Progenitor cell of endocrine pancreas (in vitro differentiated cells): ENCODE measurements around the gene RPS5. TPM values are rescaled to one million over a fixed set of nuclear protein-coding genes. Genes with fewer than 3 reads are reported as not detected.

Source experiments
- DNase-seq: peaks from one replicate; pipeline ENCODE4 v3.0.0; 2021; ENCODE audit warnings: low spot score; ENCODE audit not compliant: unreplicated experiment
- H3K27ac Mint-ChIP-seq: 2 replicates; pipeline ENCODE4 v1.8.0; 2021; ENCODE audit warnings: mild to moderate bottlenecking, moderate library complexity, mixed read lengths
- H3K27me3 Mint-ChIP-seq: 2 replicates; pipeline ENCODE4 v1.8.0; 2021; ENCODE audit warnings: mixed read lengths
- H3K36me3 Mint-ChIP-seq: 2 replicates; pipeline ENCODE4 v1.8.0; 2022; ENCODE audit warnings: mixed read lengths; ENCODE audit not compliant: insufficient read depth
- H3K4me1 Mint-ChIP-seq: 2 replicates; pipeline ENCODE4 v1.8.0; 2021; ENCODE audit warnings: low read depth, mixed read lengths
- H3K4me3 Mint-ChIP-seq: 2 replicates; pipeline ENCODE4 v1.8.0; 2021; ENCODE audit warnings: low read depth, mild to moderate bottlenecking, moderate library complexity, mixed read lengths
- H3K9me3 Mint-ChIP-seq: 2 replicates; pipeline ENCODE4 v1.8.0; 2021; ENCODE audit warnings: low read depth, mixed read lengths
- long read RNA-seq: library from polyadenylated mRNA; unstranded; transcript quantifications from one replicate; pipeline ENCODE4 v2.0.0, GENCODE V29; 2020
- total RNA-seq: library from RNA; stranded (reverse); gene quantifications from 2 replicates; pipeline ENCODE4 v1.2.1, GENCODE V29; 2021
- TF ChIP-seq, protein P1 (sequence below): fragments of 200-600 bp; sonication (generic); IDR thresholded peaks from one replicate; pipeline ENCODE4 v1.5.0; 2021; ENCODE audit warnings: antibody characterized with exemption, mild to moderate bottlenecking; ENCODE audit not compliant: unreplicated experiment

The RPS5 gene
- total RNA-seq = 1,006 and 1,040 TPM in 2 replicates
- long read RNA-seq, transcript RPS5-202 (5 exons, 1,520 nt) = minor isoform, 5 of 564 reads
- long read RNA-seq, transcript RPS5-201 (6 exons, 740 nt) = major isoform, 554 of 564 reads
- long read RNA-seq, partial matches to known transcripts = 2 of 564 reads
- long read RNA-seq, other reads (novel, unspliced or antisense) = 3 of 564 reads

DNA sequence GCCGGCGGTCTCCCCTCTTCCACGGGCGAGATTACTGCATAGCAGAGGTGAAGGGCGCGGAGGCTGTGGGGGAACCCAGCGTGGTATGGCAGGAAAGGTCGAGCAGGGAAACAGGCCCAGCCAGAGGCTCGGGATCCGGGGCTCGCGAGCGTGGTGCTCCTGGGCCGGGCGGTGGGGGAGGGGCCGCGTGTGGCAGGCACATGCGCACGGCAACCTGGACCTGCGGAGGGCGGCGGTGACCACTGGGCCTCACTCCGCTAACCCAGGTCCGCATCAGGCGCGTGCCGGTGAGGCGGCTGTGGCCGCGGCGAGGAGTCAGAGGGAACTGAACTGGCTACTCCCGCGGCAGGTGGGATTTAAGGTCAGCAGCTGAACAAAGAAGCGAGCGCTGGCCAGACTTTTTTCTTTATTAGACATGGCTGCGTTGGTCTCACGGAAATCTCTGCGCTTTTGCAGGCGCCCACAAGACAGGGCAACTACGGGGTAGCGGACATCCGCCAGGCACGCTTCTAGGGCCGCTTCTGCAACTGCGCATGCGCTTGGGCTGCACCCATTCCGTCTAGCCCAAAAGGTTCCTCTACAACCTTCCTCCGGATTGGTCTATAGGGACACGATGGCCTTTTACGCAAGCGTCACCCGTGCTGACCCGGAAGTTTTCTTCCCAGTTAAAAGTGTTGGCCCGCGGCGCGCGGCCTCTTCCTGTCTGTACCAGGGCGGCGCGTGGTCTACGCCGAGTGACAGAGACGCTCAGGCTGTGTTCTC, at the start of gene RPS5:
Gene RPS5 (plus strand): TSS at position 694 of the 762 bp plus-strand sequence. CDS start 869 bp downstream, outside the sequence.
- H3K9me3 Mint-ChIP-seq = no peaks in the 10 kb centered on the region
- H3K4me1 Mint-ChIP-seq = peaks cover 18% of the 10 kb centered on the region
- peak within 1 kb of the TSS; percentile 95 for H3K4me3 Mint-ChIP-seq
- TF ChIP-seq, protein P1, sequence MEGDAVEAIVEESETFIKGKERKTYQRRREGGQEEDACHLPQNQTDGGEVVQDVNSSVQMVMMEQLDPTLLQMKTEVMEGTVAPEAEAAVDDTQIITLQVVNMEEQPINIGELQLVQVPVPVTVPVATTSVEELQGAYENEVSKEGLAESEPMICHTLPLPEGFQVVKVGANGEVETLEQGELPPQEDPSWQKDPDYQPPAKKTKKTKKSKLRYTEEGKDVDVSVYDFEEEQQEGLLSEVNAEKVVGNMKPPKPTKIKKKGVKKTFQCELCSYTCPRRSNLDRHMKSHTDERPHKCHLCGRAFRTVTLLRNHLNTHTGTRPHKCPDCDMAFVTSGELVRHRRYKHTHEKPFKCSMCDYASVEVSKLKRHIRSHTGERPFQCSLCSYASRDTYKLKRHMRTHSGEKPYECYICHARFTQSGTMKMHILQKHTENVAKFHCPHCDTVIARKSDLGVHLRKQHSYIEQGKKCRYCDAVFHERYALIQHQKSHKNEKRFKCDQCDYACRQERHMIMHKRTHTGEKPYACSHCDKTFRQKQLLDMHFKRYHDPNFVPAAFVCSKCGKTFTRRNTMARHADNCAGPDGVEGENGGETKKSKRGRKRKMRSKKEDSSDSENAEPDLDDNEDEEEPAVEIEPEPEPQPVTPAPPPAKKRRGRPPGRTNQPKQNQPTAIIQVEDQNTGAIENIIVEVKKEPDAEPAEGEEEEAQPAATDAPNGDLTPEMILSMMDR = no peak
- H3K27me3 Mint-ChIP-seq = no peaks in the 10 kb centered on the region
- peak within 1 kb of the TSS; percentile 99 for H3K27ac Mint-ChIP-seq
- peak; percentile 86 for DNase-seq
- H3K36me3 Mint-ChIP-seq = peaks cover 12% of the 10 kb centered on the region

DNA sequence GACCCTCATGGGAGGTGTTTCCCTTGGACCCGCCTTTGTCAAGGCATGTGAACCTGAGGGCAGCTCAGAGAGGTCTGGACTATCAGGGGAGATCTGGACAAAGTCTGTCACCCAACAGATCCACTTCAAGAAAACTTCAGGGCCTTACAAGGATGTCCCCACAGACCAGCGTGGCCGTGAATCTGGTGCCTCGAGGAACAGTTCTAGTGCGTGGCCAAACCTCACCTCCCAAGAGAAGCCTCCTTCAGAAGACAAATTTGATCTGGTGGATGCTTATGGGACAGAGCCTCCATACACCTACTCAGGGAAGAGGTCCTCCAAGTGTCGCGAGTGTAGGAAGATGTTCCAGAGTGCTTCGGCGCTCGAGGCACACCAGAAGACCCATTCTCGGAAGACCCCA, 48.7 kb upstream of the RPS5 start:
- peaks cover 22% of the 10 kb centered on the region for H3K36me3 Mint-ChIP-seq
- H3K9me3 Mint-ChIP-seq = no peaks in the 10 kb centered on the region
- no peaks in the 10 kb centered on the region for H3K27me3 Mint-ChIP-seq
- TF ChIP-seq, protein P1 = no peak
- no peaks in the 10 kb centered on the region for H3K4me1 Mint-ChIP-seq
- no peak overlapping the region for H3K27ac Mint-ChIP-seq
- no peak for DNase-seq
- no peak overlapping the region for H3K4me3 Mint-ChIP-seq

DNA sequence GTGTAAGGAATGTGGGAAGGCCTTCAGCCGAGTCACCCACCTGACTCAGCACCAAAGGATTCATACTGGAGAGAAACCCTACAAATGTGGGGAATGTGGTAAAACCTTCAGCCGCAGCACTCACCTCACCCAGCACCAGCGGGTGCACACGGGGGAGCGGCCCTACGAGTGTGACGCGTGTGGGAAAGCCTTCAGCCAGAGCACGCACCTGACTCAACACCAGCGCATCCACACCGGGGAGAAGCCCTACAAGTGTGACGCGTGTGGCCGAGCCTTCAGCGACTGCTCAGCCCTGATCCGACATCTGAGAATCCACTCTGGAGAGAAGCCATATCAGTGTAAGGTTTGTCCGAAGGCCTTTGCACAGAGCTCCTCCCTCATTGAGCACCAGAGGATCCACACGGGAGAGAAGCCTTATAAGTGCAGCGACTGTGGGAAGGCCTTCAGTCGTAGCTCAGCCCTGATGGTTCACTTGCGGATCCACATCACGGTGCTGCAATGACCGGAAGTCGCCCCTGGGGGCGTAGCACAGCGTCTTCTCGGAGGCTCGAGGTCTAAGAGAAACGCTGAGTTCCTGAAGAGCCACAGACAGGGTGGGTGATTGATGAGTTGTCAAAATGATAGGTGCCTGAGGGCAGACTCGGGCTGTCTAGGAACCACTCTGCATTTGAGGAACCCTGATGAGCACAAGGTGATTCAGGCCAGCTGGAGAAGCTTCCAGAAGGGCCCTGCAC, 48.1 kb upstream of the RPS5 start:
- Mint-ChIP-seq H3K9me3 (no peaks in the 10 kb centered on the region), H3K36me3 (peaks cover 22% of the 10 kb centered on the region), H3K27ac (no peak overlapping the region), H3K4me3 (no peak overlapping the region), H3K27me3 (no peaks in the 10 kb centered on the region), H3K4me1 (no peaks in the 10 kb centered on the region)
- TF ChIP-seq, protein P1 = peak; percentile 24
- no peak for DNase-seq

DNA sequence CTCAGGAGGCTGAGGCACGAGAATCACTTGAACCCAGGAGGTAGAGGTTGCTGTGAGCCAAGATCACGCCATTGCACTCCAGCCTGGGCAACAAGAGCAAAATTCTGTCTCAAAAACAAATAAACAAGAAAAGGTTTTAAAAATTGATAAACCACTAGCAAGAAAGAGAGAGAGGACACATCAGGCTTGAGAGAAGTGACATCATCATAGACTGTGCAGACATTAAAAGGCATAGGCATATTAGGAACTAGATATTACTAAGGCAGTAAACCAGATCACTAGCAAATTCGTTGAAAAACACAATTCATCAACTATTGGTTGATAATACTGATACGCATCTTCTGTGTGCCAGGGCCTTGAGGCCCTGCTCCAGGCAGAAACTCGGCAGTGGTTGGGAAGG, 41.5 kb upstream of the RPS5 start:
- Mint-ChIP-seq H3K27ac (no peak overlapping the region), H3K9me3 (no peaks in the 10 kb centered on the region), H3K27me3 (peaks cover 37% of the 10 kb centered on the region), H3K4me1 (peaks cover 1% of the 10 kb centered on the region), H3K36me3 (peaks cover 3% of the 10 kb centered on the region), H3K4me3 (peak overlapping the region; percentile 43)
- no peak for DNase-seq
- TF ChIP-seq, protein P1 = no peak
